Adrenal gland (tissue), 12 donors: ENCODE results near the gene CLMN. TPM values are rescaled to one million over a fixed set of nuclear protein-coding genes. Genes with fewer than 3 reads are reported as not detected.
A peak's percentile ranks its signal among the peaks of the same experiment; 100 is the strongest.
"Not testable (repeated sequence)": the region's sequence is repeated elsewhere in the genome, so short reads cannot be mapped to it uniquely, and the experiment has no call there.

Source experiments
- DNase-seq, 7 donors: peaks; one replicate each; pipeline ENCODE4 v3.0.0-alpha.2; 2019 to 2020
- H3K27ac ChIP-seq, 5 donors: fragments of 200-600 bp; sonication (generic) in 4 of 5; 1 replicate in 3 of 5; 2 replicates in 2 of 5; pipeline versions ENCODE4 v1.5.1 to v1.8.0; 2016 to 2020; ENCODE audit warnings: mild to moderate bottlenecking in 1 of 5
- H3K27me3 ChIP-seq: fragments of 200-600 bp; 2 replicates; pipeline ENCODE4 v1.8.0; 2021
- H3K36me3 ChIP-seq, 2 donors: fragments of 200-600 bp; replicated peaks in 1 of 2; 1 replicate in 1 of 2; 2 replicates in 1 of 2; pipeline versions ENCODE4 v1.5.1 to v1.8.0; 2018 to 2022
- H3K4me1 ChIP-seq, 2 donors: fragments of 200-600 bp; replicated peaks in 1 of 2; 1 replicate in 1 of 2; 2 replicates in 1 of 2; pipeline versions ENCODE4 v1.5.1 to v1.8.0; 2018 to 2021
- H3K4me3 ChIP-seq, 4 donors: fragments of 200-600 bp; sonication (generic) in 3 of 4; one replicate each; pipeline ENCODE4 v1.5.1; 2016 to 2018
- H3K9me3 ChIP-seq, 3 donors: fragments of 200-600 bp; sonication (generic) in 1 of 3; replicated peaks in 1 of 3; 1 replicate in 2 of 3; 2 replicates in 1 of 3; pipeline versions ENCODE4 v1.5.1 to v1.8.0; 2016 to 2021
- CTCF ChIP-seq, 6 experiments: fragments of 450-650 bp in 4 of 6; fragments of 200-600 bp in 2 of 6; sonication (generic) in 1 of 6; IDR thresholded peaks; 1 replicate in 5 of 6; 2 replicates in 1 of 6; pipeline versions ENCODE4 v1.5.1 to v1.8.0; 2016 to 2021; ENCODE audit warnings: antibody characterized with exemption in 6 of 6, mild to moderate bottlenecking in 2 of 6, moderate library complexity in 1 of 6
- POLR2A ChIP-seq, 2 donors: fragments of 450-650 bp; IDR thresholded peaks; one replicate each; pipeline ENCODE4 v1.6.1; 2017; ENCODE audit warnings: antibody characterized with exemption in 2 of 2, mild to moderate bottlenecking in 2 of 2, moderate library complexity in 1 of 2
- WGBS, 4 donors: extraction: QIAGEN DNeasy Blood & Tissue Kit in 2 of 4; methylation state at CpG; one replicate each; pipeline versions ENCODE4 v1.1.5 to v1.1.7; 2013 to 2017; 5-methylcytosine and 5-hydroxymethylcytosine counted together
- intact Hi-C, 2 donors: fragments of 100-400 bp; cut with DNase I; formaldehyde crosslinking; loops; one replicate each; pipeline versions ENCODE4 v1.14.1 to v1.15.0; 2022 to 2023
- polyA plus RNA-seq, 3 donors: library from polyadenylated mRNA; stranded (reverse); fragments of 200-250 nt in 2 of 3; fragments of 350-450 nt in 1 of 3; fragmentation: Illumina TruSeq in 1 of 3; extraction: RNeasy Lipid Tissue Mini Kit (QIAGEN cat#74804) in 1 of 3; gene quantifications; one replicate each; pipeline ENCODE4 v1.2.3, GENCODE V29; 2013 to 2014
- total RNA-seq, 9 donors: library from RNA; depleted of rRNA in 4 of 9; stranded (reverse); fragments of >200 nt in 4 of 9; fragments of 120-200 nt in 1 of 9; fragmentation: NEBNext Ultra II Directional in 1 of 9; extraction: Animal tissue kit (Norgen Biotek cat#: 25700) in 1 of 9; gene quantifications; one replicate each; pipeline versions ENCODE4 v1.1.0 to v1.2.4, GENCODE V29; 2013 to 2023
- donor health status: healthy with polysubstance abuse.
- donor health status: Bipolar disorder and iron deficiency.
- donor health status: DM: yes; HTN: yes; CAD: no.
- donor health status: DM: no; HTN: no; CAD: no.
- donor health status: DM: no; HTN: no; CAD: no.
- donor health status: DM: yes; HTN: yes; CAD: no.

CLMN gene
- total and polyA plus RNA-seq, 12 donors, result 2.7 to 9.5 (median 4.9) TPM

- H3K27me3 ChIP-seq, result no peaks in the 10 kb centered on the region
- 72 to 85% (median 84%) methylated on average over 4 to 5 of the region's 5 CpGs for WGBS, 4 donors
- peaks cover 0 to 7% of the 10 kb centered on the region in 2 donors for H3K4me1 ChIP-seq
- TF ChIP-seq POLR2A (IDR thresholded peaks at IDR 0.05) (no peak), CTCF (IDR thresholded peaks at IDR 0.05) (no peak)
- intact Hi-C loops, result no loop called here
- no peaks in the 10 kb centered on the region for H3K9me3 ChIP-seq
- no peaks in the 10 kb centered on the region for H3K36me3 ChIP-seq
- no peak overlapping the region for H3K27ac ChIP-seq
- H3K4me3 ChIP-seq, result no peak overlapping the region
- peak in 1 of 7 donors; percentile 39 for DNase-seq
These were observed 33.1 kb downstream of the CLMN start for GRCh38 chr14:95286645-95287044.

- H3K4me3 ChIP-seq, result no peak overlapping the region
- DNase-seq, result peak in 1 of 7 donors; percentile 21
- H3K9me3 ChIP-seq, result no peaks in the 10 kb centered on the region
- H3K36me3 ChIP-seq, result no peaks in the 10 kb centered on the region
- TF ChIP-seq POLR2A (IDR thresholded peaks at IDR 0.05) (no peak), CTCF (IDR thresholded peaks at IDR 0.05) (no peak)
- H3K27ac ChIP-seq, result no peak overlapping the region
- WGBS, 4 donors, result 66 to 78% (median 75%) methylated on average over 4 of the region's 4 CpGs
- peaks cover 0 to 9% of the 10 kb centered on the region in 2 donors for H3K4me1 ChIP-seq
- H3K27me3 ChIP-seq, result no peaks in the 10 kb centered on the region
- intact Hi-C loops, result no loop called here
These were observed 34.1 kb downstream of the CLMN start for GRCh38 chr14:95285566-95285965.

GRCh38 chr14:95283802-95284201 lies 35.9 kb downstream of the CLMN start:
- H3K4me3 ChIP-seq, H3K36me3 ChIP-seq, H3K9me3 ChIP-seq, H3K27ac ChIP-seq, H3K27me3 ChIP-seq, intact Hi-C loops: not testable (repeated sequence)
- peak in 1 of 7 donors; percentile 33 for DNase-seq
- WGBS, 4 donors, result 81 to 93% (median 85%) methylated on average over 2 to 3 of the region's 3 CpGs
- H3K4me1 ChIP-seq, result peaks cover 0 to 13% of the 10 kb centered on the region in 2 donors

- H3K9me3 ChIP-seq, H3K27me3 ChIP-seq, H3K27ac ChIP-seq, H3K36me3 ChIP-seq, intact Hi-C loops, H3K4me3 ChIP-seq: not testable (repeated sequence)
- H3K4me1 ChIP-seq, result peaks cover 0 to 13% of the 10 kb centered on the region in 2 donors
- 81 to 89% (median 84%) methylated on average over 5 of the region's 5 CpGs for WGBS, 4 donors
- peak in 1 of 7 donors; percentile 6 for DNase-seq
These were observed 36.7 kb downstream of the CLMN start for GRCh38 chr14:95282986-95283380.

GRCh38 chr14:95282354-95282985 lies 37.2 kb downstream of the CLMN start:
- intact Hi-C loops, result no loop called here
- peak in 1 of 7 donors; percentile 34 for DNase-seq
- Histone ChIP-seq H3K9me3 (no peaks in the 10 kb centered on the region), H3K36me3 (no peaks in the 10 kb centered on the region), H3K27me3 (no peaks in the 10 kb centered on the region), H3K4me3 (no peak overlapping the region), H3K4me1 (peaks cover 0 to 13% of the 10 kb centered on the region in 2 donors), H3K27ac (no peak overlapping the region)
- TF ChIP-seq CTCF (IDR thresholded peaks at IDR 0.05), result no peak
- TF ChIP-seq POLR2A (IDR thresholded peaks at IDR 0.05), result no peak
- WGBS, 4 donors, result 45 to 68% (median 58%) methylated on average over 2 of the region's 2 CpGs
